ENCODE results near the gene CCT7.
A peak's percentile ranks its signal among the peaks of the same experiment; 100 is the strongest.
"Not testable (repeated sequence)": the region's sequence is repeated elsewhere in the genome, so short reads cannot be mapped to it uniquely, and the experiment has no call there.

The CCT7 gene

GRCh38 chr2:73233932-73234832, at the start of gene CCT7:
Gene CCT7 (plus strand): TSS chr2:73234308. CDS start chr2:73234379, 71 bp downstream.
- DNase-seq: peak; percentile 80 to 84

- no peak for DNase-seq
These were observed 48.1 kb upstream of the CCT7 start for GRCh38 chr2:73185965-73186364.

GRCh38 chr2:73187549-73187948, 46.6 kb upstream of the CCT7 start:
- DNase-seq: no peak

- DNase-seq: no peak
These were observed 36.5 kb upstream of the CCT7 start for GRCh38 chr2:73197579-73197978.

GRCh38 chr2:73200281-73200680, 33.8 kb upstream of the CCT7 start:
- DNase-seq: not testable (repeated sequence)

GRCh38 chr2:73202156-73203054, 31.7 kb upstream of the CCT7 start, which contains the start of gene NOTO:
Gene NOTO (plus strand): TSS chr2:73202574. CDS start chr2:73202667, 93 bp downstream.
- DNase-seq: no peak

GRCh38 chr2:73203055-73203681, 30.9 kb upstream of the CCT7 start:
- no peak for DNase-seq

GRCh38 chr2:73205611-73206010, 28.5 kb upstream of the CCT7 start:
- DNase-seq: no peak

GRCh38 chr2:73208258-73208657, 25.9 kb upstream of the CCT7 start:
- DNase-seq: no peak

- DNase-seq: no peak
These were observed 24.1 kb upstream of the CCT7 start for GRCh38 chr2:73210019-73210418.

- DNase-seq: no peak
These were observed 23.4 kb upstream of the CCT7 start for GRCh38 chr2:73210696-73211095.

- DNase-seq: no peak
These were observed 22.0 kb upstream of the CCT7 start for GRCh38 chr2:73212098-73212447.

GRCh38 chr2:73212448-73213176, 21.5 kb upstream of the CCT7 start:
- peak; percentile 65 to 74 for DNase-seq

- peak; percentile 92 to 93 for DNase-seq
These were observed 19.7 kb upstream of the CCT7 start, which contains the start of gene SMYD5 for GRCh38 chr2:73214120-73215035. Gene SMYD5 (plus strand): TSS chr2:73214245. CDS start chr2:73214267, 22 bp downstream.

GRCh38 chr2:73215254-73215653, 18.9 kb upstream of the CCT7 start:
- DNase-seq: no peak

- no peak for DNase-seq
These were observed 16.9 kb upstream of the CCT7 start for GRCh38 chr2:73217160-73217559.

GRCh38 chr2:73217826-73218225, 16.3 kb upstream of the CCT7 start:
- DNase-seq: no peak

- DNase-seq: no peak
These were observed 15.8 kb upstream of the CCT7 start for GRCh38 chr2:73218298-73218697.

- DNase-seq: no peak
These were observed 10.3 kb upstream of the CCT7 start for GRCh38 chr2:73223821-73224220.

GRCh38 chr2:73225513-73226360, 8.4 kb upstream of the CCT7 start:
- no peak for DNase-seq
